Measurements from ENCODE around the gene ZNF750. TPM values are rescaled to one million over a fixed set of nuclear protein-coding genes. Genes with fewer than 3 reads are reported as not detected.

ZNF750 gene
- total and polyA plus RNA-seq, 2 of the 13 experiments (the other 11 are each of a cell fraction or from before 2014, with no cell fraction given): not detected

DNA sequence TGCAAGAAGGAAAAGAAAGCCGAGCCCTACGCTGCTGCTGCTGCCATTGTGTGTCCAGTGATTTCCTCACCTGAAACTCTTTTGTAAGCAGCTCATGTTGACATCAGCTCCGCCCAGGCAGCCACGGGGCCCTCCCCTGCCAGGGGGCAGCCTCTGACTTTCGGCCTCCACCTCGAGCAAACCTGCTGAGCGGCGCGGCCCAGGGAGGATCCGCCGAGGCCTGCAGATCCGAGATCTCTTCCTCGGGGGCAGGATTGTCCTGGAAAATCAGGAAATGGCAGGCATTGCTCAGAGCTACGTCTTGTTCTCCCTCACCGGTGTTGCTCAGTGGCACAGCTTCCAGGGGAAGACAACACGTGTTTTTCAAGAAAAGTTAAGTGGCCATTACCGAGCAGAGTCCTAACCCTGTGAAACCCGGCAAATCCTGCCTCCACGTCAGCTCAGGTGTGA lies 35.6 kb upstream of the ZNF750 start (continued):
- TF ChIP-seq ZNF761 (CRISPR knock-in tag; conservative IDR thresholded peaks at IDR 0.05) (peak; percentile 69; the same call in 1 of the 2 replicates), KAT7 (CRISPR knock-in tag; IDR thresholded peaks at IDR 0.05; ENCODE audit: borderline replicate concordance) (no peak), ZNF20 (CRISPR knock-in tag; IDR thresholded peaks at IDR 0.05) (no peak), MTA1 (CRISPR knock-in tag; IDR thresholded peaks at IDR 0.05; ENCODE audit: borderline replicate concordance) (0 out of 2 replicates have a peak, but pooled peaks have one; percentile 27), SIX4 (CRISPR knock-in tag; IDR thresholded peaks at IDR 0.05) (no peak), ZNF772 (CRISPR knock-in tag; IDR thresholded peaks at IDR 0.05) (0 out of 2 replicates have a peak, but pooled peaks have one; percentile 24), FOXA3 (CRISPR knock-in tag; IDR thresholded peaks at IDR 0.05) (peak; percentile 58), ZNF556 (CRISPR knock-in tag; IDR thresholded peaks at IDR 0.05; ENCODE audit: borderline replicate concordance) (peak; percentile 53; the same call in 1 of the 2 replicates), THAP11 (CRISPR knock-in tag; IDR thresholded peaks at IDR 0.05) (0 out of 2 replicates have a peak, but pooled peaks have one; percentile 22), IRX3 (CRISPR knock-in tag; IDR thresholded peaks at IDR 0.05; ENCODE audit: borderline replicate concordance, low read depth) (no peak), ZBTB38 (CRISPR knock-in tag; IDR thresholded peaks at IDR 0.05) (peak; percentile 80; the same call in 1 of the 2 replicates), ZNF343 (CRISPR knock-in tag; IDR thresholded peaks at IDR 0.05) (no peak)
- TF ChIP-seq, protein P1, sequence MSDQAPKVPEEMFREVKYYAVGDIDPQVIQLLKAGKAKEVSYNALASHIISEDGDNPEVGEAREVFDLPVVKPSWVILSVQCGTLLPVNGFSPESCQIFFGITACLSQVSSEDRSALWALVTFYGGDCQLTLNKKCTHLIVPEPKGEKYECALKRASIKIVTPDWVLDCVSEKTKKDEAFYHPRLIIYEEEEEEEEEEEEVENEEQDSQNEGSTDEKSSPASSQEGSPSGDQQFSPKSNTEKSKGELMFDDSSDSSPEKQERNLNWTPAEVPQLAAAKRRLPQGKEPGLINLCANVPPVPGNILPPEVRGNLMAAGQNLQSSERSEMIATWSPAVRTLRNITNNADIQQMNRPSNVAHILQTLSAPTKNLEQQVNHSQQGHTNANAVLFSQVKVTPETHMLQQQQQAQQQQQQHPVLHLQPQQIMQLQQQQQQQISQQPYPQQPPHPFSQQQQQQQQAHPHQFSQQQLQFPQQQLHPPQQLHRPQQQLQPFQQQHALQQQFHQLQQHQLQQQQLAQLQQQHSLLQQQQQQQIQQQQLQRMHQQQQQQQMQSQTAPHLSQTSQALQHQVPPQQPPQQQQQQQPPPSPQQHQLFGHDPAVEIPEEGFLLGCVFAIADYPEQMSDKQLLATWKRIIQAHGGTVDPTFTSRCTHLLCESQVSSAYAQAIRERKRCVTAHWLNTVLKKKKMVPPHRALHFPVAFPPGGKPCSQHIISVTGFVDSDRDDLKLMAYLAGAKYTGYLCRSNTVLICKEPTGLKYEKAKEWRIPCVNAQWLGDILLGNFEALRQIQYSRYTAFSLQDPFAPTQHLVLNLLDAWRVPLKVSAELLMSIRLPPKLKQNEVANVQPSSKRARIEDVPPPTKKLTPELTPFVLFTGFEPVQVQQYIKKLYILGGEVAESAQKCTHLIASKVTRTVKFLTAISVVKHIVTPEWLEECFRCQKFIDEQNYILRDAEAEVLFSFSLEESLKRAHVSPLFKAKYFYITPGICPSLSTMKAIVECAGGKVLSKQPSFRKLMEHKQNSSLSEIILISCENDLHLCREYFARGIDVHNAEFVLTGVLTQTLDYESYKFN (CRISPR knock-in tag; conservative IDR thresholded peaks at IDR 0.05): no peak
- TF ChIP-seq, protein P2, sequence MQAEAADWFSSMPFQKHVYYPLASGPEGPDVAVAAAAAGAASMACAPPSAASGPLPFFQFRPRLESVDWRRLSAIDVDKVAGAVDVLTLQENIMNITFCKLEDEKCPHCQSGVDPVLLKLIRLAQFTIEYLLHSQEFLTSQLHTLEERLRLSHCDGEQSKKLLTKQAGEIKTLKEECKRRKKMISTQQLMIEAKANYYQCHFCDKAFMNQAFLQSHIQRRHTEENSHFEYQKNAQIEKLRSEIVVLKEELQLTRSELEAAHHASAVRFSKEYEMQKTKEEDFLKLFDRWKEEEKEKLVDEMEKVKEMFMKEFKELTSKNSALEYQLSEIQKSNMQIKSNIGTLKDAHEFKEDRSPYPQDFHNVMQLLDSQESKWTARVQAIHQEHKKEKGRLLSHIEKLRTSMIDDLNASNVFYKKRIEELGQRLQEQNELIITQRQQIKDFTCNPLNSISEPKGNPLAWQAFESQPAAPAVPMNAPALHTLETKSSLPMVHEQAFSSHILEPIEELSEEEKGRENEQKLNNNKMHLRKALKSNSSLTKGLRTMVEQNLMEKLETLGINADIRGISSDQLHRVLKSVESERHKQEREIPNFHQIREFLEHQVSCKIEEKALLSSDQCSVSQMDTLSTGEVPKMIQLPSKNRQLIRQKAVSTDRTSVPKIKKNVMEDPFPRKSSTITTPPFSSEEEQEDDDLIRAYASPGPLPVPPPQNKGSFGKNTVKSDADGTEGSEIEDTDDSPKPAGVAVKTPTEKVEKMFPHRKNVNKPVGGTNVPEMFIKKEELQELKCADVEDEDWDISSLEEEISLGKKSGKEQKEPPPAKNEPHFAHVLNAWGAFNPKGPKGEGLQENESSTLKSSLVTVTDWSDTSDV (CRISPR knock-in tag; IDR thresholded peaks at IDR 0.05): no peak
- TF ChIP-seq, protein P3, sequence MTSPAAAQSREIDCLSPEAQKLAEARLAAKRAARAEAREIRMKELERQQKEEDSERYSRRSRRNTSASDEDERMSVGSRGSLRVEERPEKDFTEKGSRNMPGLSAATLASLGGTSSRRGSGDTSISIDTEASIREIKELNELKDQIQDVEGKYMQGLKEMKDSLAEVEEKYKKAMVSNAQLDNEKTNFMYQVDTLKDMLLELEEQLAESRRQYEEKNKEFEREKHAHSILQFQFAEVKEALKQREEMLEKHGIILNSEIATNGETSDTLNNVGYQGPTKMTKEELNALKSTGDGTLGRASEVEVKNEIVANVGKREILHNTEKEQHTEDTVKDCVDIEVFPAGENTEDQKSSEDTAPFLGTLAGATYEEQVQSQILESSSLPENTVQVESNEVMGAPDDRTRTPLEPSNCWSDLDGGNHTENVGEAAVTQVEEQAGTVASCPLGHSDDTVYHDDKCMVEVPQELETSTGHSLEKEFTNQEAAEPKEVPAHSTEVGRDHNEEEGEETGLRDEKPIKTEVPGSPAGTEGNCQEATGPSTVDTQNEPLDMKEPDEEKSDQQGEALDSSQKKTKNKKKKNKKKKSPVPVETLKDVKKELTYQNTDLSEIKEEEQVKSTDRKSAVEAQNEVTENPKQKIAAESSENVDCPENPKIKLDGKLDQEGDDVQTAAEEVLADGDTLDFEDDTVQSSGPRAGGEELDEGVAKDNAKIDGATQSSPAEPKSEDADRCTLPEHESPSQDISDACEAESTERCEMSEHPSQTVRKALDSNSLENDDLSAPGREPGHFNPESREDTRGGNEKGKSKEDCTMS (CRISPR knock-in tag; conservative IDR thresholded peaks at IDR 0.05): no peak
- TF ChIP-seq, protein P4, sequence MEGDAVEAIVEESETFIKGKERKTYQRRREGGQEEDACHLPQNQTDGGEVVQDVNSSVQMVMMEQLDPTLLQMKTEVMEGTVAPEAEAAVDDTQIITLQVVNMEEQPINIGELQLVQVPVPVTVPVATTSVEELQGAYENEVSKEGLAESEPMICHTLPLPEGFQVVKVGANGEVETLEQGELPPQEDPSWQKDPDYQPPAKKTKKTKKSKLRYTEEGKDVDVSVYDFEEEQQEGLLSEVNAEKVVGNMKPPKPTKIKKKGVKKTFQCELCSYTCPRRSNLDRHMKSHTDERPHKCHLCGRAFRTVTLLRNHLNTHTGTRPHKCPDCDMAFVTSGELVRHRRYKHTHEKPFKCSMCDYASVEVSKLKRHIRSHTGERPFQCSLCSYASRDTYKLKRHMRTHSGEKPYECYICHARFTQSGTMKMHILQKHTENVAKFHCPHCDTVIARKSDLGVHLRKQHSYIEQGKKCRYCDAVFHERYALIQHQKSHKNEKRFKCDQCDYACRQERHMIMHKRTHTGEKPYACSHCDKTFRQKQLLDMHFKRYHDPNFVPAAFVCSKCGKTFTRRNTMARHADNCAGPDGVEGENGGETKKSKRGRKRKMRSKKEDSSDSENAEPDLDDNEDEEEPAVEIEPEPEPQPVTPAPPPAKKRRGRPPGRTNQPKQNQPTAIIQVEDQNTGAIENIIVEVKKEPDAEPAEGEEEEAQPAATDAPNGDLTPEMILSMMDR (CRISPR knock-in tag; IDR thresholded peaks at IDR 0.05): peak; percentile 40
- TF ChIP-seq, protein P5, sequence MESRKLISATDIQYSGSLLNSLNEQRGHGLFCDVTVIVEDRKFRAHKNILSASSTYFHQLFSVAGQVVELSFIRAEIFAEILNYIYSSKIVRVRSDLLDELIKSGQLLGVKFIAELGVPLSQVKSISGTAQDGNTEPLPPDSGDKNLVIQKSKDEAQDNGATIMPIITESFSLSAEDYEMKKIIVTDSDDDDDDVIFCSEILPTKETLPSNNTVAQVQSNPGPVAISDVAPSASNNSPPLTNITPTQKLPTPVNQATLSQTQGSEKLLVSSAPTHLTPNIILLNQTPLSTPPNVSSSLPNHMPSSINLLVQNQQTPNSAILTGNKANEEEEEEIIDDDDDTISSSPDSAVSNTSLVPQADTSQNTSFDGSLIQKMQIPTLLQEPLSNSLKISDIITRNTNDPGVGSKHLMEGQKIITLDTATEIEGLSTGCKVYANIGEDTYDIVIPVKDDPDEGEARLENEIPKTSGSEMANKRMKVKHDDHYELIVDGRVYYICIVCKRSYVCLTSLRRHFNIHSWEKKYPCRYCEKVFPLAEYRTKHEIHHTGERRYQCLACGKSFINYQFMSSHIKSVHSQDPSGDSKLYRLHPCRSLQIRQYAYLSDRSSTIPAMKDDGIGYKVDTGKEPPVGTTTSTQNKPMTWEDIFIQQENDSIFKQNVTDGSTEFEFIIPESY (CRISPR knock-in tag; IDR thresholded peaks at IDR 0.05): peak; percentile 70
